Naive thymus-derived CD8-positive, alpha-beta T cell (primary cell): ENCODE measurements around the gene UQCRC1. TPM values are rescaled to one million over a fixed set of nuclear protein-coding genes. Genes with fewer than 3 reads are reported as not detected.

Experiments
- ATAC-seq, 2 donors: fragments of 150-1000 bp; cut with Tn5 transposase in 1 of 2; sonication (Bioruptor Pico), chemical (Tn5 transposase) in 1 of 2; 1 replicate in 1 of 2; 2 replicates in 1 of 2; pipeline ENCODE4 v1.10.0; 2021; ENCODE audit warnings: mild to moderate bottlenecking in 2 of 2, moderate library complexity in 2 of 2
- POLR2A ChIA-PET: fragments of 350-600 bp; sonication (Branson Sonifier 250); formaldehyde crosslinking; loops from one replicate; lab custom pipeline; 2021; ENCODE audit warnings: antibody characterized with exemption; lab: Charles Lee
- DNase-seq, 10 donors: peaks; one replicate each; pipeline versions ENCODE4 v3.0.0 to v3.0.0-alpha.2; 2020 to 2022
- H3K27ac Mint-ChIP-seq, 10 donors: one replicate each; pipeline ENCODE4 v1.8.0; 2020 to 2022; ENCODE audit warnings: mild to moderate bottlenecking in 10 of 10, mixed read lengths in 10 of 10, moderate library complexity in 4 of 10, inconsistent platforms in 1 of 10
- H3K27me3 Mint-ChIP-seq, 5 donors: one replicate each; pipeline ENCODE4 v1.8.0; 2021 to 2022; ENCODE audit warnings: mixed read lengths in 5 of 5
- H3K36me3 Mint-ChIP-seq, 3 donors: one replicate each; pipeline ENCODE4 v1.8.0; 2020 to 2022; ENCODE audit warnings: mixed read lengths in 3 of 3, mild to moderate bottlenecking in 2 of 3, inconsistent platforms in 1 of 3
- H3K4me1 Mint-ChIP-seq, 4 donors: one replicate each; pipeline ENCODE4 v1.8.0; 2021 to 2022; ENCODE audit warnings: mixed read lengths in 4 of 4
- H3K4me3 Mint-ChIP-seq, 10 donors: one replicate each; pipeline ENCODE4 v1.8.0; 2020 to 2022; ENCODE audit warnings: mild to moderate bottlenecking in 10 of 10, mixed read lengths in 10 of 10, moderate library complexity in 6 of 10, inconsistent platforms in 1 of 10
- H3K9me3 Mint-ChIP-seq, 9 donors: one replicate each; pipeline ENCODE4 v1.8.0; 2020 to 2022; ENCODE audit warnings: mixed read lengths in 9 of 9, mild to moderate bottlenecking in 3 of 9, inconsistent platforms in 1 of 9, moderate library complexity in 1 of 9
- polyA plus RNA-seq, 3 donors: library from polyadenylated mRNA; unstranded; fragments of 300-500 nt; fragmentation: Illumina TruSeq; gene quantifications; one replicate each; pipeline ENCODE4 v1.2.3, GENCODE V29; 2021
- total RNA-seq, 8 experiments: library from RNA in 2 of 8; stranded (reverse) in 2 of 8; gene quantifications; one replicate each; pipeline ENCODE4 v1.2.3 and lab custom pipeline; 2021 to 2026

Gene UQCRC1
- total and polyA plus RNA-seq, 5 experiments from 2014 or later: 78.8 to 167 (median 143) TPM

DNA sequence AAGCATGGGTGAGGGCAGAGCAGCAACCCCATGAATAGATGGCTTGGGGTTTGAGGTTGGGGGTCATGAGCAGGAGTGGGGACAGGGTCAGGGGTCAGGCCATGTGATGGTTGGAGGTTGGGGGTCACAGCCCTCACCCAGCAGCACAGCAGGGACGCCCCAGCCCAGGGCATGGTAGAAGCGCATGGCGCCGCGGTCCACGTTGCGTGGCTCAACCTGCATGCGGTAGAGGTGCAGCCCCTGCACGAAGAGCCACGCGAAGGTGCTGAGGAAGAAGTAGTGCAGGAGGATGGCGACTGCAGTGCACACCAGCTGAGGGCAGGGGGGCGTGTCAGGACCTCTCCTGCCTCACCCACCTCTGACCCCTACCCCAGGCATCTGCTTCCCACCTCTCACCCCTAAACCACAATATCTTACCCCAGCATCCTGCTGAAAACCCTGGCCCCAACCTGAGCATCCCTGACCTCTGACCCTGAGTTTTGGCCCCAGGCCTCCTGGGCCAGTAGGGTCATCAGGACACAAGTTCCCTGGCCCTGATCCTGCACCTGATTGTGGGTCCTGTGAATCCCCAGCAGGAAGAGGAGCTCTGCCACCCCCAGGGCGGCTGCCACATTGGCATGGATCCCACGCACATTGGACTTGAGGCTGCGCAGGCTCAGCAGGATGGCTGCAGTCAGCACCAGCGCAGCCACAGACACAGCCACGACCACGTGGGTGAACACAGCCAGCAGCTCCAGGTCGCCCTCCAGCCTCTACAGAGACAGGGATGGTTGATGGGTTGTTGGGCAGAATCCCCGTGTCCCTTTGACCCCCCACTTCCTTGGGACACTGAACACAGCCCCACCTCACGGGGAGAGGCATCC lies 35.7 kb upstream of the UQCRC1 start:
- POLR2A ChIA-PET: no interaction called here
- Mint-ChIP-seq H3K27ac (no peak overlapping the region), H3K36me3 (peaks cover 0 to 12% (median 0%) of the 10 kb centered on the region in 3 donors), H3K4me3 (no peak overlapping the region), H3K4me1 (peaks cover 0 to 2% (median 0%) of the 10 kb centered on the region in 4 donors), H3K27me3 (no peaks in the 10 kb centered on the region), H3K9me3 (no peaks in the 10 kb centered on the region)
- ATAC-seq (no peak), DNase-seq (no peak)

DNA sequence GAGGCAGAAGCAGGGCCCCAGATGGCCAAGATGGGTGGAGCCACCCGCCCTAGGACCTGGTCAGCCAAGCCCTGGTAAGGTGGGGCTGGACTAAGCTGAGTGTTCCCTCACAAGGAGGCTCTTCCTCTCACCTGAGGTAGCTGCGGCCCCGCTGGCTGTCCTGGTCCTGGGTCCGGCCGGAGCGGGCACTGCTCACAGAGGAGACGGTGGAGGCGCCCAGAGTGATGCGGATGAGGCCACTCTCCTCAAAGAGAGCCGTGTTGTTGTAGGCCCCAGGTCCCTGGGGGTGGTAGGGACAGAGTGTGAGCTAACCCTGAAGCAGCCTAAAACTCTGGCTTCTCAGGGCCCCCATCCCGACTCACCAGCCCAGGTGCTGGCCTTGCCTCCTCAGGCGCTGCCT lies 33.2 kb upstream of the UQCRC1 start:
- POLR2A ChIA-PET: interaction anchor here (0.6 kb wide), 1 partner anchor 592 kb away, joined by 4 read pairs; no protein-coding TSS in a partner anchor
- H3K27me3 Mint-ChIP-seq: no peaks in the 10 kb centered on the region
- ATAC-seq (no peak), DNase-seq (no peak)
- no peak overlapping the region for H3K4me3 Mint-ChIP-seq
- peaks cover 0 to 2% (median 0%) of the 10 kb centered on the region in 4 donors for H3K4me1 Mint-ChIP-seq
- H3K9me3 Mint-ChIP-seq: no peaks in the 10 kb centered on the region
- peaks cover 0 to 10% (median 0%) of the 10 kb centered on the region in 3 donors for H3K36me3 Mint-ChIP-seq
- no peak overlapping the region for H3K27ac Mint-ChIP-seq

DNA sequence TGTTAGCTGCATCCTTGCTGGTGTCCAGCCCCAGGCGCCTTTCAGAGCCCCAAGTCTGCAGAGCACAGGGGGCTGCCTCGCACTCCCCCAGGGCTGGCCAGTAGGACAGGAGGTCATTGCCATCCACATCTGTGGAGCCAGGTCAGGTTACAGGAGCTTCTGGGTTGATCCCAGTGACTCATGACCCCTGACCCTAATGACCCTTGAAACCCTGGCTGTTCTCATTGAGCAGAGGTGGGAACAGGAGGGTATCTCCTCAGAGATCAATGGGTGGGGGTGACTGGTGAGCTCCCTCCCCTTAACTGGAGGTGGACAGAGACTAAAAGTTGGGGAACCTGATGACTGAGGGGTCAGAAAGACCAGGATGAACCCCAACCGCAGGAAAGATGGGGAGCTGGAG lies 31.9 kb upstream of the UQCRC1 start:
- no peak for ATAC-seq
- H3K27ac Mint-ChIP-seq: no peak overlapping the region
- H3K36me3 Mint-ChIP-seq: peaks cover 0 to 10% (median 0%) of the 10 kb centered on the region in 3 donors
- H3K4me3 Mint-ChIP-seq: no peak overlapping the region
- H3K4me1 Mint-ChIP-seq: peaks cover 0 to 4% (median 3%) of the 10 kb centered on the region in 4 donors
- no peaks in the 10 kb centered on the region for H3K9me3 Mint-ChIP-seq
- POLR2A ChIA-PET: no interaction called here
- H3K27me3 Mint-ChIP-seq: no peaks in the 10 kb centered on the region
- no peak for DNase-seq

DNA sequence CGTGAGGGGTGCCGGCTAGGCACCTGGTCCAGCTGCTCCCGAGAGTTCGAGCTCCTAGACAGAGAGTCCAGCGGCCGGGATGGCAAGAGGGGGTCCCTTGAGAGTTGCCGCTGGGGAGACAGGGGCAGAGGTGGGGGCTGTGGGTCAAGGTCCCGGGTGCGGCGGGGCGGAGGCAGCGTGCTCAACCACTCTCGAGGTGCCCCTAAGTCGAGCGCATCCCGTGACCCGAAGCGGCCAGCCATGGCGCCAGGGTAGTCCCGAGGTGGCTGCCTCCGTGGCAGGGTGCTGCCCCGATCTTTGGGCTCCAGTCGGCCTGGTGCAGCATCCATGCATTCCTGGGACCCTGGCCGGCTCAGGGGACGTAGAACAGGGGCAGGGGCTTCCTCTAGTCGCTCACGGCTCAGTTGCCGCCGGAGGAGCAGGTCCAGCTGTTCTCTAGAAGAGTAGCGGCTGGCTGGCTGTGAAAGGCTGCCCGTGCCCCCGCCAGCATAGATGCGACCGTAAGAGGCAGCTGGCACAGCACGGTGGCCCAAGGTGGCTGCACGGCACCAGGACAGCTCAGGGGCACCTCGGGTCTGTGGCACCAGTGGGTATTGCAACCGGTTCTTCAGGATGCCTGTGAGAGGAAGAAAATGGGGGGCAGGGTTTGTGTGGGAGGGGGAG lies 30.6 kb upstream of the UQCRC1 start:
- H3K9me3 Mint-ChIP-seq: no peaks in the 10 kb centered on the region
- ATAC-seq (no peak), DNase-seq (no peak)
- POLR2A ChIA-PET: no interaction called here
- H3K27ac Mint-ChIP-seq: no peak overlapping the region
- H3K36me3 Mint-ChIP-seq: peaks cover 0 to 10% (median 0%) of the 10 kb centered on the region in 3 donors
- H3K27me3 Mint-ChIP-seq: no peaks in the 10 kb centered on the region
- peaks cover 0 to 15% (median 7%) of the 10 kb centered on the region in 4 donors for H3K4me1 Mint-ChIP-seq
- H3K4me3 Mint-ChIP-seq: no peak overlapping the region

DNA sequence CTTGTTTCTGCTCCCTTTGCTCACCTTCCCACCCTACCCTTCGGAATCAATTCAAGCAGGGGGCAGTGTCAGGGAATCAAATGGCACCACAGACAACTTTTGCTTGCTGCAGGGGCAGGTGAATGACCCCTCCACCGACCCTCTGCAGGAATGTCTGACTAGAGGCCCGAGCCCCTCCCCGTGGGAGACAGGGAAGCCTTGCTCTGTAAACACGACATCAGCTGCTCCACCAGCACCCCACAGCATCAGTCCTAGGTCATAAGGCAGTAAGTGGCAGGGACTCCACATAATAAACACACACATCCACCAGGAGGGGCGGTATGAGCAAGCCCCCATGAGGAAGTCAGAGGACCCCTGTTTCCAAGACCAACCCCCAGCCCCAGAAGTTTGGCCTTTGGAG lies 27.9 kb upstream of the UQCRC1 start:
- H3K4me3 Mint-ChIP-seq: peak overlapping the region in 9 of 10 donors; percentile 16 to 88 (median 65)
- H3K4me1 Mint-ChIP-seq: peaks cover 1 to 27% (median 18%) of the 10 kb centered on the region in 4 donors
- peaks cover 0 to 6% (median 0%) of the 10 kb centered on the region in 3 donors for H3K36me3 Mint-ChIP-seq
- peak overlapping the region in 1 of 10 donors; percentile 55 for H3K27ac Mint-ChIP-seq
- no peaks in the 10 kb centered on the region for H3K9me3 Mint-ChIP-seq
- no peaks in the 10 kb centered on the region for H3K27me3 Mint-ChIP-seq
- DNase-seq: no peak
- POLR2A ChIA-PET: no interaction called here
- ATAC-seq: no peak

GRCh38 chr3:48636149-48636655 lies 26.8 kb upstream of the UQCRC1 start:
- H3K36me3 Mint-ChIP-seq: peaks cover 0 to 4% (median 0%) of the 10 kb centered on the region in 3 donors
- peak overlapping the region; percentile 85 to 93 (median 89) for H3K4me3 Mint-ChIP-seq
- POLR2A ChIA-PET: interaction anchor here (0.6 to 2.2 kb wide), 7 partner anchors 20 to 833 kb away, joined by 3 to 10 read pairs (median 3); partner anchors contain the start of genes IP6K2, QRICH1 and WDR6
- ATAC-seq (no peak), DNase-seq (no peak)
- H3K27me3 Mint-ChIP-seq: no peaks in the 10 kb centered on the region
- peaks cover 4 to 27% (median 20%) of the 10 kb centered on the region in 4 donors for H3K4me1 Mint-ChIP-seq
- peak overlapping the region in 1 of 10 donors; percentile 84 for H3K27ac Mint-ChIP-seq
- H3K9me3 Mint-ChIP-seq: no peaks in the 10 kb centered on the region

DNA sequence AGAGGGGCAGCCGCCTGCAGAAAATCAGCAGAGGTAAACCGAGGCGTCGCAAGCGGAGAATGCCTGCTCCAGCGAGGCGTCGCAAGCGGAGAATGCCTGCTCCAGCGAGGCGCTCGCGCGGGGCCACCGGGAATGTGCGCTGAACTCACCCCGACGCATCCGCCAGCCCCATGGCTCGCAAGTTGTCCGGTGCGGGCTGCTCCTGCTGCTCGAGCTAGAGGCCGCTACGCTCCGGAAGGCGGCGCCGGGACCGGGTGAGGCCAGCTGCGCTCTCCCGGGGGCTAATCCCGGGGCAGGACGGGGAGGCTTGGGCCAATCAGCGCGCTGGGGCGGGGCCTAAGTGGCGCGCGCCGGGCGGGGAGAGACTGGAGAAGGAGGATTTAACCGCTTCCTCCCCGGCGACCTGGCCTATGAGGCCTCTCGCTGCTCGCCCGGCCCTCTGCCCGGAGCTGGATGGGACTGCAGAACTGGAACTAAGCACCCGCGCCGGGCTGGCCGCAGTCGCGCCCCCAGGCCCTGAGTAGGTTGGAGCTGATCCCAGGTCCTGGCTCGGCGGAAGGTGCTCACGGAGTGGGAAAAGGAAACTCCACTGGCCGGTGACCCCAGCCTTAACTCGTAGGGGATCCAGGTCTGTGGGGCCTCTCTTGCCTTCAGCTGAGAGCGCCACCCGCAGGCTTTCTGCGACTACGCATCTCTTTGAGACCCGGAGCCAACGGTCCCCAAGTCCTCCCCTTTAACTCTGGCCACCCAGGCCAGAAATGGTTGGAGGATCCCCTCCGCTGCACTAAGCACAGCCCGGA lies 26.0 kb upstream of the UQCRC1 start, which contains the start of gene SLC26A6:
TSS of gene SLC26A6 (minus strand) at position 240 of the 800 bp plus-strand sequence. CDS start at position 172, 68 bp downstream.
- H3K4me1 Mint-ChIP-seq: peaks cover 4 to 27% (median 20%) of the 10 kb centered on the region in 4 donors
- no peaks in the 10 kb centered on the region for H3K27me3 Mint-ChIP-seq
- POLR2A ChIA-PET: interaction anchor here (0.6 to 2.2 kb wide), 9 partner anchors 19 to 834 kb away, joined by 3 to 10 read pairs (median 3); partner anchors contain the start of genes IP6K2, QRICH1 and WDR6
- H3K9me3 Mint-ChIP-seq: no peaks in the 10 kb centered on the region
- peak within 1 kb of the TSS; percentile 85 to 93 (median 89) for H3K4me3 Mint-ChIP-seq
- DNase-seq (peak; percentile 84 to 93 (median 86)), ATAC-seq (peak; percentile 97 to 98)
- peaks cover 0 to 4% (median 0%) of the 10 kb centered on the region in 3 donors for H3K36me3 Mint-ChIP-seq
- peak within 1 kb of the TSS; percentile 31 to 84 (median 66) for H3K27ac Mint-ChIP-seq

- H3K4me1 Mint-ChIP-seq: peaks cover 4 to 27% (median 20%) of the 10 kb centered on the region in 4 donors
Measured at GRCh38 chr3:48634661-48635221, 25.3 kb upstream of the UQCRC1 start.

GRCh38 chr3:48633743-48634142 lies 24.3 kb upstream of the UQCRC1 start:
- H3K4me3 Mint-ChIP-seq: peak overlapping the region; percentile 20 to 93 (median 89)
- H3K27me3 Mint-ChIP-seq: no peaks in the 10 kb centered on the region
- peaks cover 7 to 27% (median 20%) of the 10 kb centered on the region in 4 donors for H3K4me1 Mint-ChIP-seq
- no peaks in the 10 kb centered on the region for H3K9me3 Mint-ChIP-seq
- no peak for DNase-seq
- peaks cover 0 to 11% (median 3%) of the 10 kb centered on the region in 3 donors for H3K36me3 Mint-ChIP-seq
- peak overlapping the region in 1 of 10 donors; percentile 6 for H3K27ac Mint-ChIP-seq
- ATAC-seq: no peak
- POLR2A ChIA-PET: interaction anchor here (0.9 kb wide), 1 partner anchor 23 kb away, joined by 4 read pairs; no protein-coding TSS in a partner anchor

More at GRCh38 chr3:48634661-48635221, 25.3 kb upstream of the UQCRC1 start:
- Mint-ChIP-seq H3K36me3 (peaks cover 0 to 4% (median 2%) of the 10 kb centered on the region in 3 donors), H3K9me3 (no peaks in the 10 kb centered on the region), H3K27ac (peak overlapping the region in 5 of 10 donors; percentile 9 to 53 (median 38)), H3K4me3 (peak overlapping the region; percentile 85 to 93 (median 89)), H3K27me3 (no peaks in the 10 kb centered on the region)
- POLR2A ChIA-PET: interaction anchor here (1.0 to 2.2 kb wide), 4 partner anchors 20 to 168 kb away, joined by 3 to 10 read pairs (median 4); no protein-coding TSS in a partner anchor
- ATAC-seq (peak; percentile 32 to 35), DNase-seq (peak in 6 of 10 donors; percentile 10 to 70 (median 23))

DNA sequence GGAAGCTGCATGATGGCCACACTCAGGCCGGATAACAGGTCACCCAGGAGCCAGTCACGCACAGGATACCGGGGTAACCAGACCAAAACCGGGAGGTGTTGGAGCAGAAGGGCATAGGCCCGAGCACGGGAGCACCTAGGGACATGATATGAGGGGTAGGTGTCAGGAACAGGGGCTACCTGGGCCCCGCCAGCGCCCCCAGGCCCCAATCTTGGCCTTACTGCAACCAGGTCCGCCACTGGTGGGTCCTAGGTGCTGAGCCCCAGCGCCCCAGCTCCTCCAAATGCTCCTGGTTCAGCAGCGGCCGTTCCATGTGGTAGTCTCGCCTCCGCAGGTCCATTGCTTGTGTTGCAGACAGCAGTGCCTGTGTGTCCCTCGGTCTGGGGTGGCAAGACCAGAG lies 23.8 kb upstream of the UQCRC1 start:
- H3K4me1 Mint-ChIP-seq: peaks cover 7 to 27% (median 20%) of the 10 kb centered on the region in 4 donors
- no peak for DNase-seq

More for the DNA sequence above, 23.8 kb upstream of the UQCRC1 start:
- H3K9me3 Mint-ChIP-seq: no peaks in the 10 kb centered on the region
- no peak overlapping the region for H3K27ac Mint-ChIP-seq
- no peak for ATAC-seq
- POLR2A ChIA-PET: interaction anchor here (0.9 kb wide), 1 partner anchor 23 kb away, joined by 4 read pairs; no protein-coding TSS in a partner anchor
- peaks cover 0 to 11% (median 3%) of the 10 kb centered on the region in 3 donors for H3K36me3 Mint-ChIP-seq
- H3K4me3 Mint-ChIP-seq: peak overlapping the region in 4 of 10 donors; percentile 12 to 55 (median 18)
- H3K27me3 Mint-ChIP-seq: no peaks in the 10 kb centered on the region
